ENCODE data around the gene RBFOX2.

The RBFOX2 gene

DNA sequence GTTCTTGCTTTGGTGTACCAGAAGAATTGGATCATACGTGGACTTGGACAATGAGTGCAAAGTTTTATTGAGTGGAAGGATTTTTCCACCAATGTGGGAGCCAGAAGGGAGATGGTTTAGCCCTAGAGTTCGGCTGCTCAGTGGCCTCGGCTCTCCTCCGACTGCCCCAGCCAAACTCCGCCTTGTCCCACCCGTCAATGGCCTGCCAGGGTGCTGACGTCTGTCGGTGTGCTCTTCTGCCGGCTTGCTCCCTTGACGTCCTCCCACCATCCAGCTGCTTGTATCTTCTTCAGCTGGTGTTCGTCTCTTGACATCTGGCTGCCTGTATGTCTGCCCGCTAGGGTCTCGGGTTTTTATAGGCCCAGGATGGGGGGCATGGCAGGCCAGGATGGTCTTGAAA lies 156.2 kb downstream of the RBFOX2 start:
- no peak for DNase-seq (ENCODE audit: low read depth)
- H3K4me3 ChIP-seq (ENCODE audit: control insufficient read depth, low read depth, low read length) = no peak overlapping the region
- TF ChIP-seq, protein P1, sequence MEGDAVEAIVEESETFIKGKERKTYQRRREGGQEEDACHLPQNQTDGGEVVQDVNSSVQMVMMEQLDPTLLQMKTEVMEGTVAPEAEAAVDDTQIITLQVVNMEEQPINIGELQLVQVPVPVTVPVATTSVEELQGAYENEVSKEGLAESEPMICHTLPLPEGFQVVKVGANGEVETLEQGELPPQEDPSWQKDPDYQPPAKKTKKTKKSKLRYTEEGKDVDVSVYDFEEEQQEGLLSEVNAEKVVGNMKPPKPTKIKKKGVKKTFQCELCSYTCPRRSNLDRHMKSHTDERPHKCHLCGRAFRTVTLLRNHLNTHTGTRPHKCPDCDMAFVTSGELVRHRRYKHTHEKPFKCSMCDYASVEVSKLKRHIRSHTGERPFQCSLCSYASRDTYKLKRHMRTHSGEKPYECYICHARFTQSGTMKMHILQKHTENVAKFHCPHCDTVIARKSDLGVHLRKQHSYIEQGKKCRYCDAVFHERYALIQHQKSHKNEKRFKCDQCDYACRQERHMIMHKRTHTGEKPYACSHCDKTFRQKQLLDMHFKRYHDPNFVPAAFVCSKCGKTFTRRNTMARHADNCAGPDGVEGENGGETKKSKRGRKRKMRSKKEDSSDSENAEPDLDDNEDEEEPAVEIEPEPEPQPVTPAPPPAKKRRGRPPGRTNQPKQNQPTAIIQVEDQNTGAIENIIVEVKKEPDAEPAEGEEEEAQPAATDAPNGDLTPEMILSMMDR (conservative IDR thresholded peaks at IDR 0.05; ENCODE audit: control insufficient read depth, insufficient read depth, low read depth, low read length) = no peak

GRCh38 chr22:35870517-35871293 lies 157.9 kb downstream of the RBFOX2 start:
- no peak overlapping the region for H3K4me3 ChIP-seq (ENCODE audit: control insufficient read depth, low read depth, low read length)
- TF ChIP-seq, protein P1 (conservative IDR thresholded peaks at IDR 0.05; ENCODE audit: control insufficient read depth, insufficient read depth, low read depth, low read length) = no peak

GRCh38 chr22:35868938-35869337 lies 159.7 kb downstream of the RBFOX2 start:
- DNase-seq (ENCODE audit: low read depth) = no peak
- H3K4me3 ChIP-seq (ENCODE audit: control insufficient read depth, low read depth, low read length) = no peak overlapping the region
- TF ChIP-seq, protein P1 (conservative IDR thresholded peaks at IDR 0.05; ENCODE audit: control insufficient read depth, insufficient read depth, low read depth, low read length) = no peak

More at GRCh38 chr22:35870517-35871293, 157.9 kb downstream of the RBFOX2 start:
- no peak for DNase-seq (ENCODE audit: low read depth)

- no peak for DNase-seq (ENCODE audit: low read depth)
- TF ChIP-seq, protein P1 (conservative IDR thresholded peaks at IDR 0.05; ENCODE audit: control insufficient read depth, insufficient read depth, low read depth, low read length) = no peak
Observed at GRCh38 chr22:35866651-35867050, 162.0 kb downstream of the RBFOX2 start.

GRCh38 chr22:35864545-35865165 lies 164.0 kb downstream of the RBFOX2 start:
- no peak for DNase-seq (ENCODE audit: low read depth)
- H3K4me3 ChIP-seq (ENCODE audit: control insufficient read depth, low read depth, low read length) = no peak overlapping the region
- TF ChIP-seq, protein P1 (conservative IDR thresholded peaks at IDR 0.05; ENCODE audit: control insufficient read depth, insufficient read depth, low read depth, low read length) = no peak

More at GRCh38 chr22:35866651-35867050, 162.0 kb downstream of the RBFOX2 start:
- no peak overlapping the region for H3K4me3 ChIP-seq (ENCODE audit: control insufficient read depth, low read depth, low read length)

DNA sequence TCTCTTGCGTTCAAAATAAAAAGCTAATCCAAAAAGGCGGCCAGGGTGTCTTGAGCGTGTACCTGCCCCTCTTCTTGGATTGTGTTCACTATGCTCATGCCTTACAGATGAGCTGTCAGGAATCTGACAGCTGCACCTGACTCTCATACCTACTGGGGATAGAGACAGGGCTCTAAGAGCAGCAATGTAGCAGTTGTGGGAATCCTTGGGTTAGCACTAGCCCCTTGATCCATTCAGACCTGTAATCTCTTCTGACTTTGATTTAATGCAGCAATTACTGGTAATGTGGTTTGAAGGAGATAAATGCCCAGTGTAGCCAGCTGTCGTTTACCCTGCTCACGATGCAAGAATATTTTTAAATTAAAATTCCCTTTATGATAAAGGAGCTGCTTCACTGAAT lies 165.2 kb downstream of the RBFOX2 start:
- TF ChIP-seq, protein P1 (conservative IDR thresholded peaks at IDR 0.05; ENCODE audit: control insufficient read depth, insufficient read depth, low read depth, low read length) = no peak
- DNase-seq (ENCODE audit: low read depth) = no peak
- H3K4me3 ChIP-seq (ENCODE audit: control insufficient read depth, low read depth, low read length) = no peak overlapping the region
